Psoas muscle (tissue), 8 donors: Measurements from ENCODE around the gene LY6G6D. TPM values are rescaled to one million over a fixed set of nuclear protein-coding genes. Genes with fewer than 3 reads are reported as not detected.

Experiments
- ATAC-seq, 4 donors: fragments of 200-7000 bp; cut with Tn5 transposase; one replicate each; pipeline ENCODE4 v1.9.1; 2020; ENCODE audit warnings: moderate library complexity in 3 of 4, mild to moderate bottlenecking in 2 of 4
- DNase-seq, 2 donors: peaks; one replicate each; pipeline ENCODE4 v3.0.0-alpha.2; 2020
- H3K27ac ChIP-seq: fragments of 200-600 bp; one replicate; pipeline ENCODE4 v1.8.0; 2022
- H3K27me3 ChIP-seq, 3 donors: fragments of 200-600 bp in 1 of 3; one replicate each; pipeline versions ENCODE4 v1.6.1 to v1.8.0; 2013 to 2022; ENCODE audit warnings: low read length in 2 of 3, mild to moderate bottlenecking in 2 of 3, moderate library complexity in 1 of 3; ENCODE audit not compliant: insufficient read depth in 3 of 3
- H3K36me3 ChIP-seq, 2 donors: fragments of 200-600 bp in 1 of 2; one replicate each; pipeline versions ENCODE4 v1.6.1 to v1.8.0; 2013 to 2022; ENCODE audit warnings: low read depth in 1 of 2, mild to moderate bottlenecking in 1 of 2, moderate library complexity in 1 of 2; ENCODE audit not compliant: insufficient read depth in 1 of 2
- H3K4me1 ChIP-seq: fragments of 200-600 bp; one replicate; pipeline ENCODE4 v1.8.0; 2022
- H3K4me3 ChIP-seq: fragments of 200-600 bp; one replicate; pipeline ENCODE4 v1.8.0; 2022; ENCODE audit warnings: mild to moderate bottlenecking
- H3K9me3 ChIP-seq: fragments of 200-600 bp; one replicate; pipeline ENCODE4 v1.8.0; 2022
- WGBS, 3 donors: extraction: QIAGEN DNeasy Blood & Tissue Kit; methylation state at CpG; one replicate each; pipeline versions ENCODE4 v1.1.6 to v1.1.7; 2013; 5-methylcytosine and 5-hydroxymethylcytosine counted together
- intact Hi-C, 2 donors: fragments of 100-400 bp; cut with DNase I; formaldehyde crosslinking; loops; one replicate each; pipeline versions ENCODE4 v1.11.0 to v1.14.2; 2022
- polyA plus RNA-seq, 3 donors: library from polyadenylated mRNA; stranded (reverse); fragments of 200-250 nt; gene quantifications; one replicate each; pipeline ENCODE4 v1.2.3, GENCODE V29; 2013
- total RNA-seq, 4 donors: library from RNA; stranded (reverse); fragmentation: NEBNext Ultra II Directional in 2 of 4; extraction: Animal tissue kit (Norgen Biotek cat#: 25700) in 2 of 4; gene quantifications; one replicate each; pipeline versions ENCODE4 v1.2.1 to v1.2.4, GENCODE V29; 2021 to 2023
- TF ChIP-seq, protein P1 (sequence below): fragments of 200-600 bp; IDR thresholded peaks from one replicate; pipeline ENCODE4 v1.8.0; 2022; ENCODE audit warnings: antibody characterized with exemption
- donor health status: healthy with polysubstance abuse.
- donor health status: DM: no; HTN: no; CAD: no; lungs with moderate emphysema.
- donor health status: Bipolar disorder and iron deficiency.
- donor health status: healthy.
- donor health status: DM: yes; HTN: yes; CAD: no.
- donor health status: DM: no; HTN: no; CAD: no.
- donor health status: DM: no; HTN: no; CAD: no.
- donor health status: DM: yes; HTN: yes; CAD: no.

Gene LY6G6D
- total and polyA plus RNA-seq, 7 donors = not detected

DNA sequence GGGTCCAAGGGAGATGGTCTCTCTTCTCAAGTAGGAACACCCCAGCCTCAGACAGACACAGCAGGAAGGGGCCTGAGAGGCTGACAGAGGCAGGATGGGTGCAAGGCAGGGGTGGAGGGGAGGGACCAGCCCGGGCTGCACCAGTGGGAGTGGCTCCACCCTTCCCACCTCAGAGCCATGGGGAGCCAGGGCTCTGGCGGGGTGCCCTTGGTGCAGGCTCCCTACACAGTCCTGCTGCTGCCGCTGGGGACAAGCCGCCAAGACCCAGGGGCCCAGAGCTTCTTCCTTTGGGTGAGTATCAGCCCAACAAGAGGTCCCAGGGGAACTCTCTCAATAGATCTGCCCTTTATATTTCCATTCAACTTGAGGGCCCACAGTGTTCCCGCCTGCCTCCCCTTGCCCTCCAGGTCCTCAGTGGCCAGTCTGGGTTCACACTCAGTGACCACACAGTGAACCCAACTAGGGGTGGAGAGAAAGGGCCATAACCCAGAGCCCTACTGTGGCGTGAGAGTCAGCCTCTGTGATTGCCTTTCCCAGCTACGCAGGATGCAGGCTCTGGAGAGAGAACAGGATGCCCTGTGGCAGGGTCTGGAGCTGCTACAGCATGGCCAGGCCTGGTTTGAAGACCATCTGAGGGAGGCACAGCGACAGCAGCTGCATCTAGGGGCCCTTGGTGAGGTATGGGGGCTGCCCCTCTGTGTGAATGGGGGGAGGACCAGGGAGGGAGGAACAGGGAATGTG lies 47.9 kb downstream of the LY6G6D start:
- TF ChIP-seq, protein P1, sequence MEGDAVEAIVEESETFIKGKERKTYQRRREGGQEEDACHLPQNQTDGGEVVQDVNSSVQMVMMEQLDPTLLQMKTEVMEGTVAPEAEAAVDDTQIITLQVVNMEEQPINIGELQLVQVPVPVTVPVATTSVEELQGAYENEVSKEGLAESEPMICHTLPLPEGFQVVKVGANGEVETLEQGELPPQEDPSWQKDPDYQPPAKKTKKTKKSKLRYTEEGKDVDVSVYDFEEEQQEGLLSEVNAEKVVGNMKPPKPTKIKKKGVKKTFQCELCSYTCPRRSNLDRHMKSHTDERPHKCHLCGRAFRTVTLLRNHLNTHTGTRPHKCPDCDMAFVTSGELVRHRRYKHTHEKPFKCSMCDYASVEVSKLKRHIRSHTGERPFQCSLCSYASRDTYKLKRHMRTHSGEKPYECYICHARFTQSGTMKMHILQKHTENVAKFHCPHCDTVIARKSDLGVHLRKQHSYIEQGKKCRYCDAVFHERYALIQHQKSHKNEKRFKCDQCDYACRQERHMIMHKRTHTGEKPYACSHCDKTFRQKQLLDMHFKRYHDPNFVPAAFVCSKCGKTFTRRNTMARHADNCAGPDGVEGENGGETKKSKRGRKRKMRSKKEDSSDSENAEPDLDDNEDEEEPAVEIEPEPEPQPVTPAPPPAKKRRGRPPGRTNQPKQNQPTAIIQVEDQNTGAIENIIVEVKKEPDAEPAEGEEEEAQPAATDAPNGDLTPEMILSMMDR = no peak
- H3K27me3 ChIP-seq = no peaks in the 10 kb centered on the region
- no peaks in the 10 kb centered on the region for H3K9me3 ChIP-seq
- no peak for DNase-seq
- peaks cover 0 to 36% of the 10 kb centered on the region in 2 donors for H3K36me3 ChIP-seq
- intact Hi-C loops = no loop called here
- no peak for ATAC-seq
- H3K27ac ChIP-seq = no peak overlapping the region
- H3K4me1 ChIP-seq = no peaks in the 10 kb centered on the region
- WGBS, 3 donors = 63 to 68% (median 67%) methylated on average over 8 of the region's 8 CpGs
- H3K4me3 ChIP-seq = no peak overlapping the region

DNA sequence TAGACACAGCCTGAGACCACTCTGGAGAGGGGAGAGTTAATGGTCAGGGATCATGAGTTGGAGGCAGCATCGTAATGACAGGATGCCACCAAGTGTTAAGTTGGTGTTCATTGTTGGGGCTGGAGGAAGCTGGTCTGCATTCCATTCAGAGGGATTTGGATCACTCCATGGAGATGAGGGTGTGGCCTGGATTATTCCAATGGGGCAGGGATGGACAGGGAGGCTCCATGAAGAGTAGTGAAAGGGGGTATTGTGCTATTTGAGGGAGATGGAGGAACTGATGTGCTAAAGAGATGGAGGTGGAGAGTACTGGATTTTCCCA lies 48.4 kb downstream of the LY6G6D start:
- Histone ChIP-seq H3K9me3 (no peaks in the 10 kb centered on the region), H3K36me3 (peaks cover 0 to 39% of the 10 kb centered on the region in 2 donors), H3K4me1 (no peaks in the 10 kb centered on the region), H3K27me3 (no peaks in the 10 kb centered on the region), H3K4me3 (no peak overlapping the region), H3K27ac (no peak overlapping the region)
- no peak for DNase-seq
- WGBS, 3 donors = 8 to 20% (median 16%) methylated on average over 1 of the region's 1 CpG
- intact Hi-C loops = no loop called here
- peak in 1 of 4 donors; percentile 24 for ATAC-seq
- TF ChIP-seq, protein P1 = no peak

DNA sequence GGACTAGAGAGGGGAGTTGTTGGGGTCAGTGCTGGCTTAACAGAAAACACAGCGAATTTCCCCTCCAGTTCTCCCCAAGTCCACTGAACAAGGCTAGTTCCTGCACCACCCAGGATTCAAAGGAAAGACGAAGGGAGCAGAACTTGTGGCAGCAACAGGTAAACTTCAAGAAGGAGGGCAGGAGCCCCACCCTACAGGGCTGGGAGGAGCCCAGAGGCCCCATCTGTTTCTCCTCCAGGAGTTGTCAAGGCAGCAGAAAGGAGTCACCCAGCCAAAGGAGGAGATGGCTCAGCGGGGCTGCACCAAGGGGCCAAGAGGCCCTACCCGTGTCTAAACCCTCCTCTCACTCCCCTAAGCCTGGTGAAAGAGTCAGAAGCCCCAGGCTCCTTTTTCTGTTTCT lies 49.0 kb downstream of the LY6G6D start:
- H3K36me3 ChIP-seq = peaks cover 0 to 39% of the 10 kb centered on the region in 2 donors
- intact Hi-C loops = no loop called here

DNA sequence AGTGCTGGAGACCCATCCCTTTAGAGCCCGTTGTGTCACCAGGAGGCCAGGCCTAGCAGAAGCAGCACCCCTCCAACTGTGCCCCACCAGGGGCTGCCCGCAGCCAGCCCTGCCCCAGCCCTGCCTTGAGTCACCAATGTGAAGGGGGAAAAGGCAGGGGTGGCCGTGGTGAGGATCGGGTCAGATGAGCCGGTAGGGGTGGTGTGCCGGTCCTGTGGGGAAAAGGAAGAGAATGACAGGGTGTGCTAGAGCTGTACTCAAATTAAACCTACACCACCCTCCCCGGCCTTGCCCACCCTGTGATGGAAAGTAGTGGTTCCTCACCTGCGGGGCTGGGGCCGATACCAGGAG lies 50.4 kb downstream of the LY6G6D start:
- H3K27me3 ChIP-seq = no peaks in the 10 kb centered on the region
- H3K4me1 ChIP-seq = no peaks in the 10 kb centered on the region
- no peak overlapping the region for H3K27ac ChIP-seq
- ATAC-seq (no peak), DNase-seq (no peak)
- intact Hi-C loops = loop anchor here in 1 of 2 donors (5.0 kb wide), 1 partner anchor 83 kb away; the partner anchor contains the start of gene LY6G5C
- WGBS, 3 donors = 88 to 93% (median 92%) methylated on average over 9 of the region's 9 CpGs
- TF ChIP-seq, protein P1 = no peak
- H3K9me3 ChIP-seq = no peaks in the 10 kb centered on the region
- H3K36me3 ChIP-seq = peaks cover 0 to 39% of the 10 kb centered on the region in 2 donors
- no peak overlapping the region for H3K4me3 ChIP-seq

More for the DNA sequence above, 49.0 kb downstream of the LY6G6D start:
- no peak for DNase-seq
- H3K4me1 ChIP-seq = no peaks in the 10 kb centered on the region
- ATAC-seq = no peak
- no peaks in the 10 kb centered on the region for H3K27me3 ChIP-seq
- 84 to 90% (median 87%) methylated on average over 4 of the region's 4 CpGs for WGBS, 3 donors
- no peak overlapping the region for H3K4me3 ChIP-seq
- no peaks in the 10 kb centered on the region for H3K9me3 ChIP-seq
- no peak overlapping the region for H3K27ac ChIP-seq
- TF ChIP-seq, protein P1 = no peak
